HG03469 (cell line): ENCODE data around the gene CPXM2.

Experiments
- ATAC-seq: cut with Tn5 transposase; IDR thresholded peaks from one replicate; pipeline ENCODE4 v1.9.1; 2021; ENCODE audit warnings: mild to moderate bottlenecking, moderate library complexity, moderate number of reproducible peaks; ENCODE audit not compliant: unreplicated experiment

CPXM2 gene

DNA sequence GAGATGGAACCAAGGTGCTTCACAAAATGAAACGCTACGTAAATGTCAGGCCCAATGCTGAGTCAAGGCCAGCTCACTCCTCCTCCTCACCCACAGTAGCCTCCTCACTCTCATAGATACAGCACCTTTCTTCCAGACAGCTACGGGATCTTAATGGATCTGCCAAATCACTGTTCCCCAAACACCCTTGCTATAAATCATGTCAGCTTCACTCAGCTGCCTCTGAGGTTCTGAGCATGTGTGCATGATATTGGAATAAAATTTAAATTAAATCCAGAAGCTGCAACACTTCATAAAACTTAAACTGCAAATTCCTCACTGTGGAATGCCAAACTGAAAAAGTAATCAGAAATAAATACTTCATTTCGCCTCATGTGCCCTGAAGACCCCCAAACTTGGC is 14.7 kb upstream of the CPXM2 start:
- ATAC-seq = no peak

DNA sequence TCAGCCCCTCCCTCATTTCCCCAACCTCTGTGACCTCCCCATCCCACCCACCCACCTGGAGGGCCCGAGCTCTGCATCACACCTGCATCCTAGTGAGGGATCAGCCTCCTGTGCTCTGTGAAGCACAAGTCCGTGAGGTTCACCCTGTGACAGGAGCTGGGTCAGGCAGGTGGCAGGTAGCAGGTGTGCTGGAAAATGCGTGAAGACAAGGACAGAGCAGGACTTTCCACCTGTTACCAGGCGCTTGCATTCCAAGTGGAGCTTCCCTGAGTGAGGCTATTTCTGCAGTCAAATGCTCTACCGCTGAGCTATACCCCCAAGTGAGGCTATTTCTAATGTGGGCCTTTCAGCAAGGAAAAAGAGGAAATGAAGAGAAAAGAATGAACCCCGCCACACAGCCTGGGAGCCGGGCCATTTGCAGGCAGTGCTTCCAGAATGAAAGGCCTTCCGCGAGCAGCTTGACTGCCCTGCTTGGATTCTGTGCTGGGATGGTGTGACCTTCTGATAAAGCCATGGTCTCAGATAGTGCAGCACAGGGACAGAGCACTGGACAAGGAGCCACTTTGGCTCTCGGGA is 13.3 kb upstream of the CPXM2 start:
- ATAC-seq = no peak

DNA sequence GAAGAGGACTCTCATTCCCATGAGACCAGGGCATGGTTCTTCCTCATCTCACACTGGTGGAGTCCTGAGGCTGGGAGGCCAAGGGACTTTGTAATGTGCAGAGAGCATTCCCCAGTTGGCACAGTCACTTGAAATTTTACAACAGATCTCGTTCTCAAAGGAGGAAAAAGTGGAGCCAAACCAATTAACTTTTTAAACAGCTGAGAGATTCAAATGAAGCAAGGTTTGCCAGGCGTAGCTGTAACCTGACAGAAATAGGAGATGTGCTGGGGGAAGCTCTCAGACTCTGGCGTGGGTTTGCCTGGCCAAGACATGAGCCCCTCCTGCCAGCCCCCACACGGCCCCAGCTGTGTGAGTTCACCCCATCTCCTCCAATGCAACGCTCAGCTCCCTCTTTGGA is 12.0 kb upstream of the CPXM2 start:
- ATAC-seq = no peak

DNA sequence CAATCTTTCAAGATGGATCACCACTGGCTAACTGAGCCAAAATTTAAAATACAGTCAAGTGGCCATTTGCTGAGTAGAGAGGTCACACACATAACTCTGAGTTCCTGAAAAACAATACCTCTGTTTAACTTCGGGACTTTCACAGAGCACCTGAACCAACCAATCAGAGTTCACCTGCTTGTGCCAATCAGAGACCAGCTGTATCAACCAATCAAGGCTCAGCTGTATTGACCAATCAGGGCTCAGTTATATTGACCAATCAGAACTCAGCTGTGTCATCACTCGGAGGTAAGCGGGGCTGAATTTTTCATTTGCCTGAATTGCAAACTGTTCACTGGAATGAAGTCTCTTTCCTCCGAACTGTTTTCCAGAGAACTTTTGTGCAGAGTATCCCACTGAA is 10.0 kb upstream of the CPXM2 start:
- no peak for ATAC-seq

DNA sequence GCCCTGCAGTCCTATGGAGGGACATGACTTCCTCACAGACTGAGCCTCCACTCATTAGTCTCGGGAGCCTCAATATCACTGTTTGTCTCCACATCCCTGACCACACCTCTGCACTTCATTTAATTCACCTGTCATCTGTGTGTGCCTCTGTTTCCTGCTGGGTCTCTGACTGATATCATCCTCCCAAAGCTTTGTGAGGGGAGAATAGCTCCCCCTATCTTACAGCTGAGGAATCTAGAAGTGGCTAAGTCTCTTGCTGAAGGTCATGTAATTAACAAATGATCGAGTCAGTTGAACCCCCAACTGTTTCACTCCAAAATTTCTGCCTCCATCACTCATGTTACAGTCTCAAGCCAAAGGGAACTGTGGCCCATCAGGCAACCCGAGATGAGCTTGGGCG is 5.5 kb upstream of the CPXM2 start:
- ATAC-seq = no peak

- no peak for ATAC-seq
Measured at GRCh38 chr10:123896246-123896927, 4.8 kb upstream of the CPXM2 start.

DNA sequence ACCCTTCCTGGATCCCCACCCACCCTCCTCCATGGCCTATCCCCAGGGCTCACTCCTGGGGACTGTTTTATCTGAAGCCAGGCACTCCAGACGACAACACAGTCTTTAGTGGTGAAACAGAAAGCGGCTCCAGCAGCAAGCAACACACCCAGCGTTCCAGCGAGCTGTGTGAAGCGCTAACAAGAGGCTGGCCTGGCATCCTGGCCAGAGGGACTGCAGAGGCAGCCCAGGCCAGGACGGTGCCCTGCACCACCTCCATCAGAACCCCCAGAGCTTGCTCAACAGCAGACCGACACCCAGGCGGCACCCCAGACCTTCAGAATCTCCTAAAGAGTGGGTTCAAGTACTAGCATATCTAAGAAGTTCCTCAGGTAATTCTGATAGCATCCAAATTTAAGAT is 2.0 kb upstream of the CPXM2 start:
- no peak for ATAC-seq

DNA sequence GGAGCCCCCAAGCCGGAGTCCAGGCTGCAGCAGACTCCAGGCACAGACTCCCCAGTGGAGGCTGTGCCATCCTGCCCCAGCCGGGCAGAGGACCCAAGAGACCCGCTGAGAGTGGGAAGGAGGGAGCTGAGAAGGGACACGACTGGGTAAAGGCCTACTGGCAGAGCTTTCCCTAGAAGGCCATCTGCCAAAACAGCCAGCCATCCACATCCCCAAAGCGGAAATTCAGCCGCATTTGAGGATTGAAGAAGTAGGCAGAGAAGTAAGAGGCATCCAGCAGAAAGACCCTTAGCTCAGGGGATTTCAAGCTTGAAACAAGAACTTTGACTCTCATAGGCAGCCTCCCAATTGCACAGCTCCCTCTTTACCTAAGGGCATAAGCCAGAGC is 857 bp downstream of the CPXM2 start:
- no peak for ATAC-seq

GRCh38 chr10:123890226-123890625 is 1.4 kb downstream of the CPXM2 start:
- no peak for ATAC-seq

GRCh38 chr10:123889821-123890220 is 1.8 kb downstream of the CPXM2 start:
- ATAC-seq = no peak

DNA sequence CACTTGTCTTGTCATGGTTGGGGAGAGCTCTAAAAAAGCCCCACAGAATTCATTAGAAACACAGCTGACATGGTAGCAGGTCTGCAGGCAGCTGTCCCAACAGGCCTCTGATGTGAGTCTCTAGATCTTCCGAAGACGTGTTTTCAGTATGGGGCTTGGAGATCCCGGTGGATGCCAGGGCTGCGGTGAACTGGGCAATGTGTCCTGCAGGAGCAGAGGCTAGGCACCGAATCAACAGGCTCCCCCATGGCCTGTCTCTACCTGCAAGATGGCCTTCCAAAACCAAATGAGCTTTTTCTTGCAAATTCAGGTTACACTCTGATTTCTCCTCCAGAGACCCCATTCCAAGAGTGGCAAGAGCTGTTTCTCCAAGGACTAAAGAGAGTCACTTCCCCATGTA is 2.9 kb downstream of the CPXM2 start:
- ATAC-seq = no peak

GRCh38 chr10:123888256-123888655 is 3.4 kb downstream of the CPXM2 start:
- ATAC-seq = no peak

DNA sequence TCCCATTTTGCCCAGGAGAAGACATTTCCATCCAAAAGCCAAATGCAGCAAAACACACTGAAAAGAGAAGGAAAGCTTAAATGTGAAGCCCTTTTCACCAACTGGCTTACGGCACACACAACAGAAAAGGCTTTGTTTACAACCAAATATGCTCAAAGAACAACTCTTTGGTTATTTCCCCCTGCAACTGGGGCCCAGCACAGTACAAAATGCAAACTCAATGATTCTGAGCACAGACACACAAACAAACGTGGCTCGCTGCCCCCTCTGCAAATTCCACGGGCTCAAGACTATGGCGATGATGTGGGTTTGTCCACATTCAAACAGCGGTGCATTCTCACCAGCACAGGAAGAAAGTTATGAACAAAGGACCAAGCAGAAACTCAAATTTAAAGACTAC is 5.3 kb downstream of the CPXM2 start:
- no peak for ATAC-seq

DNA sequence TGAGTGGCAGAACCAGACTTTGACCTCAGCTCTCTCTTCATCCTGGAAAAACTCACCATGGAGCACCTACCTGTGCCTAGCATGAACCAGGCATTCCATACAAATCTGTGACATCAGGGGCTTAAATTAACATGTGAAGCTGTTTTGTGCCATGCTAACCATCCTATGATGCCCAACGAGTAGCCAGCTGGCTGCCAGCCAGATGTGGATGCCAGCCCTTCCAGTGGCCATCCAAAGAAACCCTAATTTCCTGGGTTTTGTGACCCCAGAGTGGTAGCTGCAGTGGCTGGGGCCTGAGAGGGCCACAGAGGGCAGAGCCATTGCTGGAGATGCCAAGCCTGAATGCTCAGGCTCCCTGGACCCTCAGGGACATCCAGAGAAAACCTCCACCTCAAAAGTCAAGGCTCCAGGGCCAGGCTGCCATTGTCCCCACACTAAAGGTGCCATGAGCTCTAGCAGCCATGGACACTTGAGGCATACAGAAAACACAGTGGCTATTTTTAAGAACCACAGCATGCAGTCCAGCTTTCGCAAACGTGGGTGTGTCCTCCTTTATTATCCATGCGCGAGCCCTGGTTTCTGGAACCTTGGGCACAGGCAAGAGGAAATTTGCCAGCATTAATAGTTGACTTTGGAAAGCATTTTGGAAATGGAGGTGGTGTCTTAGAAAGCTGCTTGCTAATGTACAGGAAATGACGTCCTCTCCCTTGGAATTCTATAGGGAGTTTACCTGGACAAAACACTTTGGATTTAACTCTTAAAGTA is 6.0 kb downstream of the CPXM2 start:
- ATAC-seq = no peak

DNA sequence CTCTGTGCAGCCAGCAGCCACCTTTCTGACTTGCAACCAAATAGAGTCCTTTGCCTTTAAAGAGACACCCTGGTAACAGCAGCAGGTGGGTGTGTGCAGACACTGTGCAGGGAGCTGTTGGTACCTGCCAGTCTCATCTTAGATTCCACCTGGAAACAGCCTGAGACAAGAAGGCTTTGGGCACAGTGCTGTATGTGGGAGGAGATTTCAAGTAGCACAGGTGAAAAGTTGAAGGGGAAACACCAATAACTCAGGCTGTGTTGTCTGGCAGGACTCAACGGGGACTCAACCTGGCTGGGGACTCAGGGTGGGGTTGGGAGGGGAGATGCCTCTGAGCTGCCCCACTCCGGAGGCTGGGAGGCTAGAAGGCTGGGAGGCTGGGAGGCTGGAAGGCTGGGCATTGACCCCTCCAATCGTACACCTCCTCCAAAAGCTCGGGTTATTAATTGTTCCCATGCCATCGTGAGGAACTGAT is 6.7 kb downstream of the CPXM2 start:
- no peak for ATAC-seq

DNA sequence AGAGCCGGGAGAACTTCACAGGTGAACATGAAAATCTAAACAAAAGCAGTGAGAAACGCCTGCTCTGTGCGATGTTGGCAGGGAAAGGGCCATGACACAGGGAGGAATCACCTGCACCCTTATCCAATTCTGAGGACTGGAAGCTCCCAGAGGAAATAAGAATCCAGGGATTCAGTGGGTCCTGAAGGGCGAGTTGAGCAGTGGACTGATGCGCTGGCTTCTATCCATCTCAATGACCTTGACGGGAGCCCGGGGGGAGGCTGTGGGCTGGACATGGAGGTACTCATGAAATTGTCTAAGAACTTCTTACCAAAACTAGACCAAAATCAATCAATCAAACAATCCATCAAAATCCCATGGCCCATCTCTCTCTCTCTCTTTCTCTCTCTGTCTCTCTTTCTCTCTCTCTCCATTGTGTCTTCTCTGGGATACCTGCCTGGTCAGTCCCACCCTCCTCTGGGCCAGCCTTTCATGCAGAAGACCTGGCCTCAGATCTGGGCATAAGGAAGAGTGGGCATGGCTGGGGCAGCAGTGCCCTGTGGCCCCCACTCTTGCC is 7.2 kb downstream of the CPXM2 start:
- ATAC-seq = no peak

DNA sequence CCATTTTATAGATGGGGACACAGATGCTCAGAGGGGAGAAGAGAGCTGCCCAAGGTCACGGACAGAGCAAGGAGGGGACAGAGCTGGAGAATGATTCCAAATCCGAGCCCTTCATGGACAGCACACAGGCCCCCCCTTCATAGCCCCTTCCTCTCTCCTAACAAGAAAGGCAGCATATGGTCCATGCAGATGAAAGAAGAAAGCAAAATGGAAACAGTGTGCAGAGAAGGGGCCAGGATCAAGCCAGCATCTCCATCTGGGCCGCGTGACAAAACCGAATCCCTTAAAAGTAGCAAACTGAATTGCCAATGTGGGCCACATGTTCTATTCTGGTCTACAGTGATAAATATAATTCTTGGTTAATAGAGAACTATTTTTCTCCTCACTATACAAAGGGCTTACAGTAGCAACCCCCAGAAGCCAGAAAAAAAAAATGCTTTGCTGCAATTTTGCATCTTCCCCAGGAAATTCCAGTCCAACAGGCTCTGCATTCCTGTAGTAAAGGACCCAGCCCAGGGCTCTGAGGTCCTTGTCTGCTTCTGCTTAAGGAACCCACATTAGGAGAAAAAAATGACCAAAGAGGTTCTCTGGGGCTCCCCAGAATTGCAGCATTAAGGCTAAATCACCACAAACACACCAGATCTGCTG is 7.8 kb downstream of the CPXM2 start:
- no peak for ATAC-seq

DNA sequence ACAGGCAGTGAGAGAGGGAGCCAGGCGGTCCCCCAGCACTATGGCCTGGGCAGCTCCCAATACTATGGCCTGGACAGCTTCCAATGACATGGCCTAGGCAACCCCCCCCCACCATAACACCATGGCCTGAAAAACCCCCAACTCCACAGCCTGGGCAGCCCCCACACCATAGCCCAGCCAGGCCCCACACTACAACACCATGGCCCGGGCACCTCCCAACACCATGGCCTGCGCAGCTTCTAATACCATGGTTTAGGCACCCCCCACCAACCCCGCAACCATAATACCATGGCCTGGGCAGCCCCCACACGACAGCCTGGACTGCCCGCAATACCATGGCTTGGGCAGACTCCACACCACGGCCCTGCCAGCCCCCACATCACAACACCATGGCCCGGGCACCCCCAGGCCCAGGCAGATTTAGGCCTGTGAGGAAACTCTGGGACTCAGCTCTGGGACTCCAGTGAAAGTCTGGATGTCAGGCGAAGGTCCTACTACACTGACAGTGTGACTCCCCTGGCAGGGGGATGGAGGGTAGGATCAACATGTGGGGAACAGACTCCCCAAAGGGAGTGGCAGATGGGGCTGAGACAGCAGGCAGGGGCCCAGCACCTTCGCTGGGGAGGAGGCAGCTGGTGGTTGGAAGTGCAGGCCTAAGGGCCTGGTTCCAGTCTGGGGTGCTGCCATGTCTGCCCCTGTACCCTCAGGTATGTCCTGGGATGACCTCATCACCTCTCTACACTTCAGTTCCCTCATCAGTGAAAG is 8.7 kb downstream of the CPXM2 start:
- ATAC-seq = no peak

GRCh38 chr10:123882177-123882576 is 9.4 kb downstream of the CPXM2 start:
- ATAC-seq = no peak

DNA sequence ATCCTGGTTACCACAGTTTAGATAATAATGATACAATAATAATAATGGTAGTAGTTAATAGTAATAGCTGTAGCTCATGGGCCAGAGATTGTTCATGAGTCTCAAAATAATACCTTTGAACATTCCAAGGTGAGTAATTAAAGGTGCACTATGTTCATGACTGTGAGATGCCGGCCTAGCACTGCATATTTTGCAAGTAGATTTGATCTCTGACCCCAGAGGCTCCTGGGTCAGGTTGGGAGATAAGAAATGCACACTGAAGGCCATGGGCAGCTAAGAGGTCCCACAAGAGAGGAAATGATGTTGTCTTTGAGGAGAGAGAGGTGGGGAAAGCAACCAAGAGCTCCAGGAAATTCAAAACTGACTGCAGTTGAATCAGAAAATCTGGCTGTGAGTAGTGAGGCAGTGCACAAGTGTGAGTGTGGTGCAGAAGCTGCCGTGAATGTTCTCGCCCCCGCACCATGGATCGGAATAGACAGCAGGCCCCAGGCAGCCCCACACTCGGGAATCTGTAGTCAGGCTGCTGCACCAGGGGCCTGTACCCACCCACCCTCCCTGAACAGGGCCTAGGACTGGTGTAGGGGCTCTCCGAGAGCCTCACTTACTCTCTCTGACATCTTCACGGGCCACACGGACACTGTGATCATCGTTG is 11.9 kb downstream of the CPXM2 start:
- no peak for ATAC-seq
